Astrocyte (in vitro differentiated cells and primary cell): Measurements from ENCODE around the gene WSCD2.

ENCODE experiments used
- EZH2 ChIP-seq: IDR thresholded peaks from 2 replicates; pipeline ENCODE4 v1.6.1; 2012; ENCODE audit warnings: mild to moderate bottlenecking, low read length, inconsistent platforms; ENCODE audit not compliant: insufficient read depth
- TF ChIP-seq, protein P1 (sequence below): IDR thresholded peaks from 2 replicates; pipeline ENCODE4 v1.5.1; 2011; ENCODE audit warnings: low read depth, mild to moderate bottlenecking, inconsistent platforms, low read length, moderate library complexity; ENCODE audit not compliant: insufficient read depth

GRCh38 chr12:108297424-108297823, 168.3 kb downstream of the WSCD2 start:
- TF ChIP-seq, protein P1, sequence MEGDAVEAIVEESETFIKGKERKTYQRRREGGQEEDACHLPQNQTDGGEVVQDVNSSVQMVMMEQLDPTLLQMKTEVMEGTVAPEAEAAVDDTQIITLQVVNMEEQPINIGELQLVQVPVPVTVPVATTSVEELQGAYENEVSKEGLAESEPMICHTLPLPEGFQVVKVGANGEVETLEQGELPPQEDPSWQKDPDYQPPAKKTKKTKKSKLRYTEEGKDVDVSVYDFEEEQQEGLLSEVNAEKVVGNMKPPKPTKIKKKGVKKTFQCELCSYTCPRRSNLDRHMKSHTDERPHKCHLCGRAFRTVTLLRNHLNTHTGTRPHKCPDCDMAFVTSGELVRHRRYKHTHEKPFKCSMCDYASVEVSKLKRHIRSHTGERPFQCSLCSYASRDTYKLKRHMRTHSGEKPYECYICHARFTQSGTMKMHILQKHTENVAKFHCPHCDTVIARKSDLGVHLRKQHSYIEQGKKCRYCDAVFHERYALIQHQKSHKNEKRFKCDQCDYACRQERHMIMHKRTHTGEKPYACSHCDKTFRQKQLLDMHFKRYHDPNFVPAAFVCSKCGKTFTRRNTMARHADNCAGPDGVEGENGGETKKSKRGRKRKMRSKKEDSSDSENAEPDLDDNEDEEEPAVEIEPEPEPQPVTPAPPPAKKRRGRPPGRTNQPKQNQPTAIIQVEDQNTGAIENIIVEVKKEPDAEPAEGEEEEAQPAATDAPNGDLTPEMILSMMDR = no peak
- TF ChIP-seq EZH2 = no peak
